ENCODE measurements around the gene TMEM106B.
"Not testable (repeated sequence)": the region's sequence is repeated elsewhere in the genome, so short reads cannot be mapped to it uniquely, and the experiment has no call there.

DNA sequence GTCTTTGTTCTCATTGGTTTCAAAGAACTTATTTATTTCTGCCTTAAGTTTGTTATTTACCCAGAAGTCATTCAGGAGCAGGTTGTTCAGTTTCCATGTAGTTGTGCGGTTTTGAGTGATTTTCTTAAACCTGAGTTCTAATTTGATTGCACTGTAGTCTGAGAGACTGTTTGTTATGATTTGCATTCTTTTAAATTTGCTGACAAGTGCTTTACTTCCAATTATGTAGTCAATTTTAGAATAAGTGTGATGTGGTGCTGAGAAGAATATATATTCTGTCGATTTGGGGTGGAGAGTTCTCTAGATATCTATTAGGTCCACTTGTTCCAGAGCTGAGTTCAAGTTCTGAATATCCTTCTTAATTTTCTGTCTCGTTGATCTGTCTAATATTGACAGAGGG, 43.0 kb upstream of the TMEM106B start:
- TF ChIP-seq TCF7L2 (IDR thresholded peaks at IDR 0.05; ENCODE audit: borderline replicate concordance, extremely low read depth, insufficient read depth, insufficient read length); POLR2A (IDR thresholded peaks at IDR 0.05; ENCODE audit: borderline replicate concordance, extremely low read depth, insufficient read depth, insufficient read length); RAD21 (IDR thresholded peaks at IDR 0.05; ENCODE audit: low read depth): not testable (repeated sequence)
- TF ChIP-seq, protein P1, sequence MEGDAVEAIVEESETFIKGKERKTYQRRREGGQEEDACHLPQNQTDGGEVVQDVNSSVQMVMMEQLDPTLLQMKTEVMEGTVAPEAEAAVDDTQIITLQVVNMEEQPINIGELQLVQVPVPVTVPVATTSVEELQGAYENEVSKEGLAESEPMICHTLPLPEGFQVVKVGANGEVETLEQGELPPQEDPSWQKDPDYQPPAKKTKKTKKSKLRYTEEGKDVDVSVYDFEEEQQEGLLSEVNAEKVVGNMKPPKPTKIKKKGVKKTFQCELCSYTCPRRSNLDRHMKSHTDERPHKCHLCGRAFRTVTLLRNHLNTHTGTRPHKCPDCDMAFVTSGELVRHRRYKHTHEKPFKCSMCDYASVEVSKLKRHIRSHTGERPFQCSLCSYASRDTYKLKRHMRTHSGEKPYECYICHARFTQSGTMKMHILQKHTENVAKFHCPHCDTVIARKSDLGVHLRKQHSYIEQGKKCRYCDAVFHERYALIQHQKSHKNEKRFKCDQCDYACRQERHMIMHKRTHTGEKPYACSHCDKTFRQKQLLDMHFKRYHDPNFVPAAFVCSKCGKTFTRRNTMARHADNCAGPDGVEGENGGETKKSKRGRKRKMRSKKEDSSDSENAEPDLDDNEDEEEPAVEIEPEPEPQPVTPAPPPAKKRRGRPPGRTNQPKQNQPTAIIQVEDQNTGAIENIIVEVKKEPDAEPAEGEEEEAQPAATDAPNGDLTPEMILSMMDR (IDR thresholded peaks at IDR 0.05 in 2 of 3, conservative IDR thresholded peaks at IDR 0.05 in 1 of 3; ENCODE audit: borderline replicate concordance in 1 of 3, insufficient read depth in 1 of 3, low read depth in 2 of 3, low read length in 2 of 3): not testable (repeated sequence)

Data from HCT116 (cell line).